Astrocyte (in vitro differentiated cells and primary cell): Measurements from ENCODE around the gene PVALEF. TPM values are rescaled to one million over a fixed set of nuclear protein-coding genes. Genes with fewer than 3 reads are reported as not detected.

Experiments used
- DNase-seq: peaks from one replicate; pipeline ENCODE4 v3.0.0-alpha.2; 2010; ENCODE audit warnings: low read depth
- FAIRE-seq: peaks from 2 replicates; lab custom pipeline; 2011; peaks lifted over from hg19 to GRCh38; lab: Jason Lieb, UNC
- H2AFZ ChIP-seq: 2 replicates; pipeline ENCODE4 v1.6.0; 2012; ENCODE audit warnings: low read depth, low read length, inconsistent platforms
- H3K27ac ChIP-seq: 2 replicates; pipeline ENCODE4 v1.5.1; 2011; ENCODE audit warnings: low read depth, low read length, inconsistent platforms
- H3K27me3 ChIP-seq: 2 replicates; pipeline ENCODE4 v1.6.0; 2011; ENCODE audit warnings: low read length, inconsistent platforms; ENCODE audit not compliant: insufficient read depth
- H3K36me3 ChIP-seq: 2 replicates; pipeline ENCODE4 v1.5.1; 2011; ENCODE audit warnings: low read length, inconsistent platforms; ENCODE audit not compliant: insufficient read depth
- H3K4me1 ChIP-seq: 2 replicates; pipeline ENCODE4 v1.5.1; 2011; ENCODE audit warnings: low read length, inconsistent platforms; ENCODE audit not compliant: insufficient read depth
- H3K4me2 ChIP-seq: 2 replicates; pipeline ENCODE4 v1.6.0; 2012; ENCODE audit warnings: low read length, inconsistent platforms
- H3K4me3 ChIP-seq: 2 replicates; pipeline ENCODE4 v1.5.1; 2011; ENCODE audit warnings: low read depth, mild to moderate bottlenecking, low read length, inconsistent platforms; ENCODE audit not compliant: insufficient read depth
- H3K79me2 ChIP-seq: 2 replicates; pipeline ENCODE4 v1.6.0; 2012; ENCODE audit warnings: mild to moderate bottlenecking, low read length, inconsistent platforms; ENCODE audit not compliant: insufficient read depth
- H3K9ac ChIP-seq: 2 replicates; pipeline ENCODE4 v1.6.0; 2012; ENCODE audit warnings: mild to moderate bottlenecking, low read length, inconsistent platforms
- H3K9me3 ChIP-seq: 2 replicates; pipeline ENCODE4 v1.5.1; 2012; ENCODE audit warnings: low read depth, mild to moderate bottlenecking, low read length, inconsistent platforms; ENCODE audit not compliant: insufficient read depth
- H4K20me1 ChIP-seq: 2 replicates; pipeline ENCODE4 v1.6.0; 2012; ENCODE audit warnings: low read length, inconsistent platforms; ENCODE audit not compliant: insufficient read depth
- H3K27ac Mint-ChIP-seq: one replicate; pipeline ENCODE4 v1.8.0; 2021; ENCODE audit warnings: mild to moderate bottlenecking, mixed read lengths; ENCODE audit not compliant: unreplicated experiment
- H3K27me3 Mint-ChIP-seq: one replicate; pipeline ENCODE4 v1.8.0; 2021; ENCODE audit warnings: low read depth, mixed read lengths; ENCODE audit not compliant: unreplicated experiment
- H3K36me3 Mint-ChIP-seq: one replicate; pipeline ENCODE4 v1.8.0; 2021; ENCODE audit warnings: low read depth, mixed read lengths; ENCODE audit not compliant: unreplicated experiment
- H3K4me1 Mint-ChIP-seq: one replicate; pipeline ENCODE4 v1.8.0; 2021; ENCODE audit warnings: low read depth, mixed read lengths; ENCODE audit not compliant: unreplicated experiment
- H3K4me3 Mint-ChIP-seq: one replicate; pipeline ENCODE4 v1.8.0; 2021; ENCODE audit warnings: mild to moderate bottlenecking, moderate library complexity, mixed read lengths; ENCODE audit not compliant: unreplicated experiment
- H3K9me3 Mint-ChIP-seq: one replicate; pipeline ENCODE4 v1.8.0; 2021; ENCODE audit warnings: mild to moderate bottlenecking, mixed read lengths; ENCODE audit not compliant: unreplicated experiment
- EZH2 ChIP-seq: IDR thresholded peaks from 2 replicates; pipeline ENCODE4 v1.6.1; 2012; ENCODE audit warnings: mild to moderate bottlenecking, low read length, inconsistent platforms; ENCODE audit not compliant: insufficient read depth
- total RNA-seq: library from RNA; stranded (reverse); gene quantifications from 2 replicates; pipeline ENCODE4 v1.2.1, GENCODE V29; 2021
- TF ChIP-seq, protein P1 (sequence below): IDR thresholded peaks from 2 replicates; pipeline ENCODE4 v1.5.1; 2011; ENCODE audit warnings: low read depth, mild to moderate bottlenecking, inconsistent platforms, low read length, moderate library complexity; ENCODE audit not compliant: insufficient read depth

PVALEF gene
- total RNA-seq, 1 donor from 2014 or later = not detected

DNA sequence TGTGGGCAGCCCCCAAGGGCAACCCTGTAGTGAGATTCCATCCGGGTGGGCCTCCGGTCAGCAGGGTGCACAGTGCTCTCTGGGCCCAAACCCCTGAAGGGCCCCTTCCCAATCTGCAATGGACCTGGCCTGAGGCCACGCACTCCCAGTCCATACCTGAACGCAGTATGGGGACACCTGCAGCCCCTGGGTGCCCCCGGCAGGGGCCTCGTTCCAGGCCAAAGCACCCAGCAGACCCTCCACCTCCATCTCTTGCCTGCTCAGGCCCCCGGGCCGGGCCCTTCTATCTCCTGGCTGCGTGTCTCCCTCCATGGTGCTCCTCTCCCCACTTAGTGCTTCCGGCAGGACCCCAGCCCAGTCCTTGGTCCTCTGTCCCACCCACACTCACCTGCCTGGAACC lies 18.0 kb downstream of the PVALEF start:
- Mint-ChIP-seq H3K4me3 (no peak overlapping the region), H3K27ac (no peak overlapping the region), H3K27me3 (peaks cover 12% of the 10 kb centered on the region), H3K9me3 (no peaks in the 10 kb centered on the region), H3K4me1 (no peaks in the 10 kb centered on the region), H3K36me3 (no peaks in the 10 kb centered on the region)
- Histone ChIP-seq H3K9ac (no peak overlapping the region), H3K27ac (no peak overlapping the region), H3K9me3 (no peaks in the 10 kb centered on the region), H3K36me3 (no peaks in the 10 kb centered on the region), H3K27me3 (peaks cover 3% of the 10 kb centered on the region), H3K4me2 (no peak overlapping the region), H2AFZ (no peak overlapping the region), H3K4me3 (no peak overlapping the region), H3K79me2 (no peaks in the 10 kb centered on the region), H4K20me1 (no peaks in the 10 kb centered on the region), H3K4me1 (no peaks in the 10 kb centered on the region)
- no peak for DNase-seq
- FAIRE-seq = no peak
- TF ChIP-seq EZH2 = no peak
- TF ChIP-seq, protein P1, sequence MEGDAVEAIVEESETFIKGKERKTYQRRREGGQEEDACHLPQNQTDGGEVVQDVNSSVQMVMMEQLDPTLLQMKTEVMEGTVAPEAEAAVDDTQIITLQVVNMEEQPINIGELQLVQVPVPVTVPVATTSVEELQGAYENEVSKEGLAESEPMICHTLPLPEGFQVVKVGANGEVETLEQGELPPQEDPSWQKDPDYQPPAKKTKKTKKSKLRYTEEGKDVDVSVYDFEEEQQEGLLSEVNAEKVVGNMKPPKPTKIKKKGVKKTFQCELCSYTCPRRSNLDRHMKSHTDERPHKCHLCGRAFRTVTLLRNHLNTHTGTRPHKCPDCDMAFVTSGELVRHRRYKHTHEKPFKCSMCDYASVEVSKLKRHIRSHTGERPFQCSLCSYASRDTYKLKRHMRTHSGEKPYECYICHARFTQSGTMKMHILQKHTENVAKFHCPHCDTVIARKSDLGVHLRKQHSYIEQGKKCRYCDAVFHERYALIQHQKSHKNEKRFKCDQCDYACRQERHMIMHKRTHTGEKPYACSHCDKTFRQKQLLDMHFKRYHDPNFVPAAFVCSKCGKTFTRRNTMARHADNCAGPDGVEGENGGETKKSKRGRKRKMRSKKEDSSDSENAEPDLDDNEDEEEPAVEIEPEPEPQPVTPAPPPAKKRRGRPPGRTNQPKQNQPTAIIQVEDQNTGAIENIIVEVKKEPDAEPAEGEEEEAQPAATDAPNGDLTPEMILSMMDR = no peak

DNA sequence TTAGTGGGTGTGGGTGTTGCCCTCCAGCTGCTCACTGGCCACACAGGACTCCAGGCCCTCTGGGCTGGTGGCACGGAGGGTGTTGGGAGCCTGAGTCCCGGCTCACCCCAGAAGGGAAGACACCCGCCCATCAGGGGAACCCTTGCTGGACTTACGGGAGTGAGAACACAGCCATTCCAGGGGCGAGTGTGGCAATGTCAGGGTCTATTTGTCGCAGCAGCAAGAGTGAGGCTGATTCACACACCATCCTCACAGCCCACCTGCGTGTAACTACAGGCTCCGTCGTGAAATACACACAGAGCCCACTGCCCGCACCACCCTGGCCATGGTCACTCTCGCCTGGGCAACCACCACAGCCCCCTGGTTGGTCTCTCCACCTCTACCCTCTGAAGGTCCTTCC lies 18.5 kb downstream of the PVALEF start:
- H3K79me2 ChIP-seq = no peaks in the 10 kb centered on the region
- H3K27me3 ChIP-seq = peaks cover 3% of the 10 kb centered on the region
- no peaks in the 10 kb centered on the region for H3K4me1 Mint-ChIP-seq
- H3K4me1 ChIP-seq = no peaks in the 10 kb centered on the region
- no peaks in the 10 kb centered on the region for H3K9me3 ChIP-seq
- DNase-seq (no peak), FAIRE-seq (no peak)
- H3K27ac ChIP-seq = no peak overlapping the region
- H4K20me1 ChIP-seq = no peaks in the 10 kb centered on the region
- H3K9me3 Mint-ChIP-seq = no peaks in the 10 kb centered on the region
- H3K9ac ChIP-seq = no peak overlapping the region
- H3K36me3 Mint-ChIP-seq = no peaks in the 10 kb centered on the region
- no peak overlapping the region for H3K4me3 ChIP-seq
- H3K4me2 ChIP-seq = no peak overlapping the region
- no peak overlapping the region for H2AFZ ChIP-seq
- no peak overlapping the region for H3K4me3 Mint-ChIP-seq
- peaks cover 12% of the 10 kb centered on the region for H3K27me3 Mint-ChIP-seq
- H3K27ac Mint-ChIP-seq = no peak overlapping the region
- H3K36me3 ChIP-seq = no peaks in the 10 kb centered on the region
- TF ChIP-seq EZH2 = no peak
- TF ChIP-seq, protein P1 = no peak

DNA sequence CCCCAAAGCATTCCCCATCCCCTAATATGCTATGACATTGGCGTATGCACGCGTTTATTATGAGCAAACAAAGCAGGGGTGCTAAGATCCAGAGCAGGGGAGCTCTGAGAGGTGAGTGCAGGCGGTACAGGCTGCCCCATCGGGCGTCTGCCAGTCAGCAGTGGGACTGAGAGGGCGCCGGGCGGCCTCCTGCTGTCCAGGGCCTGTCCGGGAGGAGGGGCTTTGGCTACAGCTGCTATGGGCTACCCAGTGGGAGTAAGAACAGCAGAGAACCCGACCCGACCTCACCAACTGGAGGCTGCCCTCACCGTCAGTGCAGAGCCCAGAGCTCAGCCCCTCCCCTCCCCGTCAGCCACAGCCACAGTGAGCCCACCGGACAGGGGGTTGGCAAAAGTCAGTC lies 19.2 kb downstream of the PVALEF start:
- no peaks in the 10 kb centered on the region for H3K9me3 Mint-ChIP-seq
- H3K79me2 ChIP-seq = no peaks in the 10 kb centered on the region
- no peak overlapping the region for H3K4me3 ChIP-seq
- peaks cover 3% of the 10 kb centered on the region for H3K27me3 ChIP-seq
- H3K4me1 Mint-ChIP-seq = no peaks in the 10 kb centered on the region
- no peak overlapping the region for H3K27ac ChIP-seq
- FAIRE-seq (no peak), DNase-seq (no peak)
- H3K4me3 Mint-ChIP-seq = no peak overlapping the region
- TF ChIP-seq EZH2 = no peak
- TF ChIP-seq, protein P1 = no peak
- H3K36me3 Mint-ChIP-seq = no peaks in the 10 kb centered on the region
- no peaks in the 10 kb centered on the region for H3K36me3 ChIP-seq
- H3K9me3 ChIP-seq = no peaks in the 10 kb centered on the region
- H2AFZ ChIP-seq = no peak overlapping the region
- H3K27ac Mint-ChIP-seq = no peak overlapping the region
- H3K9ac ChIP-seq = no peak overlapping the region
- H4K20me1 ChIP-seq = no peaks in the 10 kb centered on the region
- no peaks in the 10 kb centered on the region for H3K4me1 ChIP-seq
- H3K27me3 Mint-ChIP-seq = peaks cover 12% of the 10 kb centered on the region
- H3K4me2 ChIP-seq = no peak overlapping the region
